Testis (tissue), 2 donors: ENCODE results near the gene KCTD17.

Experiments
- POLR2A ChIP-seq: fragments of 450-650 bp; IDR thresholded peaks from one replicate; pipeline ENCODE4 v1.6.1; 2017; ENCODE audit warnings: antibody characterized with exemption, mild to moderate bottlenecking, moderate library complexity
- TF ChIP-seq, protein P1 (sequence below), 3 experiments: fragments of 450-650 bp in 2 of 3; fragments of 200-600 bp in 1 of 3; sonication (generic) in 1 of 3; IDR thresholded peaks; one replicate each; pipeline ENCODE4 v1.5.1; 2016 to 2019; ENCODE audit warnings: antibody characterized with exemption in 3 of 3, mild to moderate bottlenecking in 2 of 3, moderate library complexity in 1 of 3

DNA sequence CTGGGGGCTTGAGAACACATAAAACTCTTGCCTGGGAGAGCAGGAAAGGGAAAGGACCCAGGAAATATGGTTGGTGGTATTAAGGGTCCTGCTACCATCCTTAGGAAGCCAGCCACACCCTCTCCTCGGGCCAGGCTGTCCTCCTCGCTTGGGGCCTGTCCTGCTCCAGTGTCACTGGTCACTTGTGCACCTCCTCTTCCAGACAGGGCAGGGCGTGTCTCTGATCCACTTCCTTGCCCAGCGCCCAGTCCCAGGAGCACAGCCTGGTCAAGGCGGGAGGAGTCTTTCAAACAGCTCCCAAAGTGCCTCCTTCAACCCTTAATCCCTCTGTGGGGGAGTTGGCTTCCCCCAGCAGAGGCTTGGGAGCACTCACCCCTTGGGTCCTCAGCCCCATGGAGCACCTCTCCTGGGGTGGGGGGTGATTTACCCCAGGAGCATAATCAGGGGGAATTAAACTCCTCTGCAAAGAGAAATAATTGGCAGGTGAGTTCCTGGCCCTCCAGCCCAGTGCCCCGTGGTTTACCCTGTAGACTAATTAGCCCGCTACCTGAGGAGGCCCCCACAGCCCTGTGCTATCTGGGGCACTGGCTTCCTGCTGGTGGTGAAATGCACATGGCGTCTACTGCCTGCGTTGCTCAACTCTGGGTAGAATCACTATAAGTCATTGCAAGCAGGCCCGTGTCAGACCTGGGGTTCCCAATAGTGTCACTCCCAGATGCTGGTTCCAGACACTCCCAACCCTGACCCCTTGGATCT is 49.9 kb downstream of the KCTD17 start:
- TF ChIP-seq, protein P1, sequence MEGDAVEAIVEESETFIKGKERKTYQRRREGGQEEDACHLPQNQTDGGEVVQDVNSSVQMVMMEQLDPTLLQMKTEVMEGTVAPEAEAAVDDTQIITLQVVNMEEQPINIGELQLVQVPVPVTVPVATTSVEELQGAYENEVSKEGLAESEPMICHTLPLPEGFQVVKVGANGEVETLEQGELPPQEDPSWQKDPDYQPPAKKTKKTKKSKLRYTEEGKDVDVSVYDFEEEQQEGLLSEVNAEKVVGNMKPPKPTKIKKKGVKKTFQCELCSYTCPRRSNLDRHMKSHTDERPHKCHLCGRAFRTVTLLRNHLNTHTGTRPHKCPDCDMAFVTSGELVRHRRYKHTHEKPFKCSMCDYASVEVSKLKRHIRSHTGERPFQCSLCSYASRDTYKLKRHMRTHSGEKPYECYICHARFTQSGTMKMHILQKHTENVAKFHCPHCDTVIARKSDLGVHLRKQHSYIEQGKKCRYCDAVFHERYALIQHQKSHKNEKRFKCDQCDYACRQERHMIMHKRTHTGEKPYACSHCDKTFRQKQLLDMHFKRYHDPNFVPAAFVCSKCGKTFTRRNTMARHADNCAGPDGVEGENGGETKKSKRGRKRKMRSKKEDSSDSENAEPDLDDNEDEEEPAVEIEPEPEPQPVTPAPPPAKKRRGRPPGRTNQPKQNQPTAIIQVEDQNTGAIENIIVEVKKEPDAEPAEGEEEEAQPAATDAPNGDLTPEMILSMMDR (IDR thresholded peaks at IDR 0.05), result no peak
- no peak for TF ChIP-seq POLR2A
